ENCODE measurements around the gene TTC28.

The TTC28 gene

DNA sequence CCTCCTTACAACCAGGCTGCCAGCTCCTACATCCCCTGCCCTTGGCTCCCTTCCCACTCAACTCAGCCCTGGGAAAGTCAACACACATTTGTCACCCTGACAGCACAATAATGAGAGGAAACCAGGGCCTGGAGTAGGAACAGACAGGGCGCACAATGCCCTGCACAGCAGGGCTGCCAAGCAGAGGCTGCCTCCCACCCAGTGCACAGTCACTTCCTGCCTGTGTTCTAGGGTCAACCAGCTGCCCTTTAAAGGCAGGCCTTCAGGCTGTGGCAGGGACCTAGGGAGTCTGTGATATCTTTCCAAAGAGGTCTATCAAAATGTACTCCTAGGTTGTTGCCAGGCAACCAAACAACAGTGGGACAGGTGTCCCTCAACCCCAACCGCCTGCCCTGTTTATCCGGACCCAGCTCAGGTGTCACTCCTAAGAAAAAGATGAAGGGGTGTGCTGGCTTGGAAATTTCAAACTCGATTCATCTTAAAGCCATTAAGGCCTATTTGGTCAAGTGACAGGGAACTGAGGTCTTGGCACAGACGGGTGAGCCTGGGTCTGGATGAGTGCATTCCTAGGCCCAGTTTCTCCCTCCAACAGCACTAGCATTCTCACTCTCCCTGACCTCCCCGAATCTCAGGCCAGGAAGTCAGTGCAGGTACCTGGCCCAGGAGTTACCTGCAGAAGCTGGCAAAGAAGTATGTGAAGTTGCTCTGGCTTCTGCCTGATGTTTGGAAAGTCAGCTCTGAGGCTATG lies 650.3 kb downstream of the TTC28 start:
- Histone ChIP-seq H3K9me3 (ENCODE audit: insufficient read depth, low read length) (no peaks in the 10 kb centered on the region), H3K4me3 (ENCODE audit: insufficient read length, low read depth) (no peak overlapping the region), H3K9ac (ENCODE audit: insufficient read length, low read depth) (no peak overlapping the region), H3K4me1 (ENCODE audit: insufficient read depth, insufficient read length) (no peaks in the 10 kb centered on the region), H3K27me3 (ENCODE audit: insufficient read depth, insufficient read length) (no peaks in the 10 kb centered on the region), H3K36me3 (ENCODE audit: insufficient read depth, insufficient read length, low read length) (no peaks in the 10 kb centered on the region)
- TF ChIP-seq ZNF274 (IDR thresholded peaks at IDR 0.05; ENCODE audit: low read depth, low read length) (no peak), YY1 (IDR thresholded peaks at IDR 0.05; ENCODE audit: insufficient read depth, insufficient read length) (no peak), SUZ12 (IDR thresholded peaks at IDR 0.05; ENCODE audit: extremely low read depth, insufficient read depth, insufficient read length) (no peak)
- DNase-seq (ENCODE audit: low read depth, low spot score), result no peak

DNA sequence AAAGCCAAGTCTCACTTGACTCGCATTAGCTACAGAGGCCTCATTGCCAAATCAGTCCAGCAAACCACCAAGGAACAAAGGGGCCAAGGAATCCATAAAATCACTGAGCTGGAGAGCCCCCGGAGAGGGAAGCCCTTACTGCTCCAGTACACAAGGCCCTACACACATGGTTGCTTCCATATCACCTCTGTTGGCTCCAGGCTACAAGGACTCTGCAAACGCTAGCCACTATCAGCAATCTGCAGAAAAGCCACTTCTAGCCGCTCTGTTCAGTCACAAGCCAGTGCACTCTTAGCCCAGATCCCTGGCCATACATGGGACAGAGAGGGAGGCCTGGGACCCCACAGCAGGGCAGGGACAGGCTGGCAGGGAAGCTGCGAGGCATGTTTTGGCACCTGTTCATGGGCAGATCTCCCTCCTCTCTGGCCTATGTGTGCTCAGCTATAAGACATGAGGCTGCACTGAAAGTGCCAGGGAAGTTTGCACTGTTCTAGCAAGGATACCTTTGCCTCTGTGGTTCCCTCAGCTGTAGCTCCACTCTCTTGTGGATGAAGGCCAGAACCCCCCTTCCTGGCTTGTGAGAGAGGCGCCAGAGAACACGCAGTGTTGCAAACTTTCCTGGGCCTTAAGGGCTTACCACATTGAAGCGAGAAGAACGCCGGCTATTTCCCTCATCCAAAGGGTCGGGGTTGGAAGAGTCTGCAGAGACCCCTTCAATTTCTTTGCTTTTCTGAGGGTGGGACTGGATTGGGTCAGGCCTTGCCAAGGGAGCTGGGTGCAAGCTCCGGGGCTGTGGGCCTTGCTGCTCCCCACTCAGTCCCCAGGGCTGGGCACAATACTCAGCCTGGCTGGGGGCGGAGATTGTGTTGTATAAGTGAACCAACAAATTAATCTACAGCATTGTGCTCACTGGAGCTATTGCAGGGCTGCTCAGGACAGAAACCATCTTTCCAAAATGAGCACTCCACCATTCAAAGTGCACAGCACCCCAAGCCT lies 651.9 kb downstream of the TTC28 start:
- TF ChIP-seq YY1 (IDR thresholded peaks at IDR 0.05; ENCODE audit: insufficient read depth, insufficient read length), result no peak
- TF ChIP-seq ZNF274 (IDR thresholded peaks at IDR 0.05; ENCODE audit: low read depth, low read length), result no peak
- TF ChIP-seq SUZ12 (IDR thresholded peaks at IDR 0.05; ENCODE audit: extremely low read depth, insufficient read depth, insufficient read length), result no peak
- H3K9ac ChIP-seq (ENCODE audit: insufficient read length, low read depth), result no peak overlapping the region

DNA sequence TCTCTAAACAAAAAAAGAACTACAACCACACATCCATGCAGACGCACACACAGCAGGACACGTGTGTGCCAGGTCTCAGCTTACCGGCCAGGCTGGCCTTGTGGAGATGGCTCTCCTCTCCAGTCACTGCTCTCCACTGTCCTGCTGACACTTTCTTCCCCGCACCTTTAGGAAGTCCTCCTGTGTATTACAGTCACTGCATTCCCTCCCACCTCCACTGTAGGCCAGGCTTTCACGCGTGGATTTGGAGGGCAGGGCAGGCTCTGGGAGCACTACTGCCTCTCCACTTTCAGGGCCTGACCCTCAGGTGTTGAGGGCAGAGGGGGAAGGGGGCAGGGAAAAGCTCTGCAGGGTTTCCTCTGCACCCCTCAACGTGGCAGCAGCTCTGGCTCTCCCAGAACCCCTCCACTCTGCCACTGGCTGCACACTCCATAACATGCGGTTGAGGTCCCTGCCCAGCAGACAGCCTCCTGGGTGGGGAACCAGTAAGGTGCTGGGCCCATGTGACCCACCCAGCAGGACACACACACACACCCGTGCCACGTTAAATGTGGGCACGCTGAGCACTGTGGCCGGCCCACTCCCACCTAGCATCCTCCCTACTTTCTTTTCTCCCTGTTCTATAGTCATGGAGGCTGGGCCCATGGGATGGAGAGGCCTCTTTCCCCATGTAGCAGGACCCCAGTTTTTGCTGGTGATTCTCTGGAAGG lies 653.6 kb downstream of the TTC28 start:
- Histone ChIP-seq H3K9me3 (ENCODE audit: insufficient read depth, low read length) (no peaks in the 10 kb centered on the region), H3K4me3 (ENCODE audit: insufficient read length, low read depth) (no peak overlapping the region), H3K9ac (ENCODE audit: insufficient read length, low read depth) (no peak overlapping the region), H3K4me1 (ENCODE audit: insufficient read depth, insufficient read length) (no peaks in the 10 kb centered on the region), H3K36me3 (ENCODE audit: insufficient read depth, insufficient read length, low read length) (no peaks in the 10 kb centered on the region), H3K27me3 (ENCODE audit: insufficient read depth, insufficient read length) (no peaks in the 10 kb centered on the region)
- TF ChIP-seq ZNF274 (IDR thresholded peaks at IDR 0.05; ENCODE audit: low read depth, low read length) (no peak), YY1 (IDR thresholded peaks at IDR 0.05; ENCODE audit: insufficient read depth, insufficient read length) (no peak), SUZ12 (IDR thresholded peaks at IDR 0.05; ENCODE audit: extremely low read depth, insufficient read depth, insufficient read length) (no peak)
- no peak for DNase-seq (ENCODE audit: low read depth, low spot score)

More for the DNA sequence above, 651.9 kb downstream of the TTC28 start:
- Histone ChIP-seq H3K4me1 (ENCODE audit: insufficient read depth, insufficient read length) (no peaks in the 10 kb centered on the region), H3K4me3 (ENCODE audit: insufficient read length, low read depth) (no peak overlapping the region), H3K36me3 (ENCODE audit: insufficient read depth, insufficient read length, low read length) (no peaks in the 10 kb centered on the region), H3K27me3 (ENCODE audit: insufficient read depth, insufficient read length) (no peaks in the 10 kb centered on the region), H3K9me3 (ENCODE audit: insufficient read depth, low read length) (no peaks in the 10 kb centered on the region)
- no peak for DNase-seq (ENCODE audit: low read depth, low spot score)

DNA sequence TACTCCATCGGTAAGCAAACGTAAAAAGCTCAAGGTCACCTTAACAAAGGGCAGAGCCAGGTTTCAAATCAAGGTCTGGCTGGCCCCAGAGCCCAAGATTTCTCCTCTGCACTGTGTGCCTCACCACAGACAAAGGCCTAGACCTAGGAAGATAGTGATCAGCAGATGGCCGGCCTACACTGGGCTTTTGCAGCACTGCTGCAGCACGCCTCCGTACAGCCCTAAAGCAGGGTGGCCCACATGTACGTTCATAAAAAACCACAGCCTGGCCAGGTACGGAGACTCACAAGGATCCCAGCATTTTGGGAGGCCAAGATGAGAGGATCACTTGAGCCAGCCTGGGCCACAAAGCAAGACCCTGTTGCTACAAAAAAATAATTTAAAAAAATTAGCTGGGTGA lies 654.3 kb downstream of the TTC28 start:
- no peak for TF ChIP-seq YY1 (IDR thresholded peaks at IDR 0.05; ENCODE audit: insufficient read depth, insufficient read length)
- H3K4me1 ChIP-seq (ENCODE audit: insufficient read depth, insufficient read length), result peaks cover 6% of the 10 kb centered on the region
- H3K36me3 ChIP-seq (ENCODE audit: insufficient read depth, insufficient read length, low read length), result no peaks in the 10 kb centered on the region
- DNase-seq (ENCODE audit: low read depth, low spot score), result no peak
- no peak overlapping the region for H3K4me3 ChIP-seq (ENCODE audit: insufficient read length, low read depth)
- H3K27me3 ChIP-seq (ENCODE audit: insufficient read depth, insufficient read length), result no peaks in the 10 kb centered on the region
- H3K9ac ChIP-seq (ENCODE audit: insufficient read length, low read depth), result no peak overlapping the region
- no peaks in the 10 kb centered on the region for H3K9me3 ChIP-seq (ENCODE audit: insufficient read depth, low read length)

DNA sequence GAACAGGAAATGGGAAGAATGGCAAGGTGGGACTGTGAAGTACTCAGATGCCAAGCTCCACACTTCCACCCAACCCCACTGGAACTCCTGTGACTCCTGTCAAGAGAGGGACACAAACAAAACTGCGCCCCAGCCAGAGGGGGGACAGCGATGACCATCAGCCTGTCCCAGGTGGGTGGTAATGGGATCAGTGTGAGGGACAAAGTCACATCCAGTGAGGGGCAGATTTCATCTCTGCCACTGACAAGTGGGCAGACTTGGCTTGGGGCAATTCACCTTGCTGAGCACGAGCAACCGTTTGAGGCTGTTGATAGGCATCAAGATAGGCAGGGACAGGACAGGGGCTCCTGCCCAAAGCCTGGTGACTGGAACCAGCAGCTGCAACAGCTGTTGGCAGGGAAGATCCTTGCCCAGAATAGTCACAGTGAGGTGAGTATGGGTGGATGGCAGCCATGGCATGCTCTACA lies 655.2 kb downstream of the TTC28 start:
- Histone ChIP-seq H3K4me1 (ENCODE audit: insufficient read depth, insufficient read length) (peaks cover 12% of the 10 kb centered on the region), H3K9ac (ENCODE audit: insufficient read length, low read depth) (no peak overlapping the region), H3K36me3 (ENCODE audit: insufficient read depth, insufficient read length, low read length) (no peaks in the 10 kb centered on the region), H3K4me3 (ENCODE audit: insufficient read length, low read depth) (no peak overlapping the region), H3K27me3 (ENCODE audit: insufficient read depth, insufficient read length) (no peaks in the 10 kb centered on the region), H3K9me3 (ENCODE audit: insufficient read depth, low read length) (no peaks in the 10 kb centered on the region)
- DNase-seq (ENCODE audit: low read depth, low spot score), result no peak
- no peak for TF ChIP-seq SUZ12 (IDR thresholded peaks at IDR 0.05; ENCODE audit: extremely low read depth, insufficient read depth, insufficient read length)
- no peak for TF ChIP-seq YY1 (IDR thresholded peaks at IDR 0.05; ENCODE audit: insufficient read depth, insufficient read length)
- TF ChIP-seq ZNF274 (IDR thresholded peaks at IDR 0.05; ENCODE audit: low read depth, low read length), result no peak

DNA sequence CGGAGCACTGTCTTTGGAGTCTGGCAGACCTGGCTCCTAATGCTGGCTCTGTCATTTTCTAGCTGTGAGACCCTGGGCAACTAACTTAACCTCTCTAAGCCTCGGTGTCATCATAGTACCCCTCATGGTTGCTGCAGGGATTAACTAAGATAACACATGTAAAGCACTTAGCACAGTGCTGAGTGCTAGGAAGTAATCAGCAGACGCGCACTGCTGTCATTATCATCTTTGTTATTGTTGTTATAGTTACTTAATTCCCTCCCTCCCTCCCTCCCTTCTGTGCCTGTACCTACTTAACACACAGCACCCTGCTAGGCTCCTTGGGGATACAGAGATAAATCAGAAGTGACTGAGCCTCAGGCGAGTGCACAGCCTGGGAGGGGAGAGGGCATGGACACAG lies 655.9 kb downstream of the TTC28 start:
- H3K4me1 ChIP-seq (ENCODE audit: insufficient read depth, insufficient read length), result peaks cover 15% of the 10 kb centered on the region
- TF ChIP-seq YY1 (IDR thresholded peaks at IDR 0.05; ENCODE audit: insufficient read depth, insufficient read length) (no peak), SUZ12 (IDR thresholded peaks at IDR 0.05; ENCODE audit: extremely low read depth, insufficient read depth, insufficient read length) (no peak), ZNF274 (IDR thresholded peaks at IDR 0.05; ENCODE audit: low read depth, low read length) (no peak)
- no peaks in the 10 kb centered on the region for H3K27me3 ChIP-seq (ENCODE audit: insufficient read depth, insufficient read length)
- no peak overlapping the region for H3K9ac ChIP-seq (ENCODE audit: insufficient read length, low read depth)
- DNase-seq (ENCODE audit: low read depth, low spot score), result no peak
- H3K9me3 ChIP-seq (ENCODE audit: insufficient read depth, low read length), result no peaks in the 10 kb centered on the region
- H3K4me3 ChIP-seq (ENCODE audit: insufficient read length, low read depth), result no peak overlapping the region
- H3K36me3 ChIP-seq (ENCODE audit: insufficient read depth, insufficient read length, low read length), result no peaks in the 10 kb centered on the region
